COR-L47 (cell line): ENCODE results near the gene SMU1.
"Not testable (repeated sequence)": the region's sequence is repeated elsewhere in the genome, so short reads cannot be mapped to it uniquely, and the experiment has no call there.

Source experiments
- DNase-seq: peaks from one replicate; lab custom pipeline; 2025; lab: John Stamatoyannopoulos, UW

SMU1 gene

GRCh38 chr9:33105504-33105903 is 29.0 kb upstream of the SMU1 start:
- DNase-seq: no peak

GRCh38 chr9:33104401-33104800 is 27.9 kb upstream of the SMU1 start:
- no peak for DNase-seq

- peak; percentile 81 for DNase-seq
Measured at GRCh38 chr9:33103501-33104281, 27.2 kb upstream of the SMU1 start.

- no peak for DNase-seq
Measured at GRCh38 chr9:33102551-33103210, 26.2 kb upstream of the SMU1 start.

GRCh38 chr9:33101104-33101951 is 24.9 kb upstream of the SMU1 start:
- DNase-seq: no peak

GRCh38 chr9:33099754-33100153 is 23.3 kb upstream of the SMU1 start:
- no peak for DNase-seq

- DNase-seq: no peak
Measured at GRCh38 chr9:33097192-33097591, 20.7 kb upstream of the SMU1 start.

- DNase-seq: no peak
Measured at GRCh38 chr9:33092634-33093033, 16.2 kb upstream of the SMU1 start.

- not testable (repeated sequence) for DNase-seq
Measured at GRCh38 chr9:33085672-33086071, 9.2 kb upstream of the SMU1 start.

- no peak for DNase-seq
Measured at GRCh38 chr9:33082538-33083326, 6.3 kb upstream of the SMU1 start.

- no peak for DNase-seq
Measured at GRCh38 chr9:33082128-33082527, 5.7 kb upstream of the SMU1 start.

GRCh38 chr9:33081128-33081851 is 4.8 kb upstream of the SMU1 start:
- peak; percentile 79 for DNase-seq

GRCh38 chr9:33080534-33080933 is 4.1 kb upstream of the SMU1 start:
- DNase-seq: no peak

- DNase-seq: no peak
Measured at GRCh38 chr9:33068991-33069390, 7.5 kb downstream of the SMU1 start.

- no peak for DNase-seq
Measured at GRCh38 chr9:33065157-33066076, 11.1 kb downstream of the SMU1 start.

GRCh38 chr9:33051144-33051543 is 25.3 kb downstream of the SMU1 start:
- DNase-seq: no peak

- no peak for DNase-seq
Measured at GRCh38 chr9:33049680-33050361, 26.7 kb downstream of the SMU1 start.

GRCh38 chr9:33048054-33048465 is 28.4 kb downstream of the SMU1 start:
- DNase-seq: no peak

- no peak for DNase-seq
Measured at GRCh38 chr9:33046061-33046460, 30.4 kb downstream of the SMU1 start.
